HepG2 (cell line): ENCODE measurements around the gene LHB. TPM values are rescaled to one million over a fixed set of nuclear protein-coding genes. Genes with fewer than 3 reads are reported as not detected.

ENCODE experiments used
- FIP1L1 ChIP-seq: fragments of 200-400 bp; formaldehyde crosslinking; IDR thresholded peaks from 2 replicates; pipeline ENCODE4 v1.6.1; 2018; ENCODE audit warnings: low read depth, mild to moderate bottlenecking, low read length, moderate library complexity, borderline replicate concordance; ENCODE audit not compliant: insufficient read depth
- HNRNPUL1 ChIP-seq: fragments of 200-400 bp; formaldehyde crosslinking; IDR thresholded peaks from 2 replicates; pipeline ENCODE4 v1.6.1; 2017; ENCODE audit warnings: low read depth, mild to moderate bottlenecking, low read length, moderate library complexity
- IRX3 ChIP-seq: sonication (generic); formaldehyde crosslinking; IDR thresholded peaks from 2 replicates; pipeline ENCODE4 v1.8.1; 2023; ENCODE audit warnings: mild to moderate bottlenecking, low read depth, missing genetic modification reagents, borderline replicate concordance
- KDM5A ChIP-seq: fragments of 200-600 bp; sonication (generic); IDR thresholded peaks from 2 replicates; pipeline ENCODE4 v1.7.0; 2018; ENCODE audit warnings: antibody characterized with exemption, mild to moderate bottlenecking, low read length, borderline replicate concordance
- NR2F2 ChIP-seq: IDR thresholded peaks from 2 replicates; pipeline ENCODE4 v1.6.1; 2012; ENCODE audit warnings: low read depth, inconsistent platforms, borderline replicate concordance
- PRDM4 ChIP-seq: sonication (generic); formaldehyde crosslinking; IDR thresholded peaks from 2 replicates; pipeline ENCODE4 v1.9.0; 2021; ENCODE audit warnings: missing genetic modification reagents, borderline replicate concordance
- SP4 ChIP-seq: sonication (generic); formaldehyde crosslinking; IDR thresholded peaks from 2 replicates; pipeline ENCODE4 v1.8.1; 2023; ENCODE audit warnings: mild to moderate bottlenecking, missing genetic modification reagents
- TFAP4 ChIP-seq: sonication (generic); IDR thresholded peaks from 2 replicates; pipeline ENCODE4 v1.6.1; 2016; ENCODE audit warnings: low read depth, borderline replicate concordance
- ZFAT ChIP-seq: sonication (generic); formaldehyde crosslinking; conservative IDR thresholded peaks from 2 replicates; pipeline ENCODE4 v1.8.1; 2023; ENCODE audit warnings: missing genetic modification reagents, inconsistent platforms
- ZFP36L1 ChIP-seq: sonication (generic); formaldehyde crosslinking; IDR thresholded peaks from 2 replicates; pipeline ENCODE4 v1.8.0; 2022; ENCODE audit warnings: mild to moderate bottlenecking, missing genetic modification reagents, moderate library complexity
- ZMYM2 ChIP-seq: sonication (generic); formaldehyde crosslinking; IDR thresholded peaks from 2 replicates; pipeline ENCODE4 v1.8.0; 2022; ENCODE audit warnings: mild to moderate bottlenecking, missing genetic modification reagents
- ZNF20 ChIP-seq: sonication (generic); formaldehyde crosslinking; IDR thresholded peaks from 2 replicates; pipeline ENCODE4 v1.4.0; 2020; ENCODE audit warnings: mild to moderate bottlenecking, moderate library complexity, missing genetic modification reagents
- ZNF230 ChIP-seq: sonication (generic); formaldehyde crosslinking; IDR thresholded peaks from 2 replicates; pipeline ENCODE4 v1.4.0; 2020; ENCODE audit warnings: mild to moderate bottlenecking, missing genetic modification reagents
- ZNF264 ChIP-seq: sonication (generic); formaldehyde crosslinking; IDR thresholded peaks from 2 replicates; pipeline ENCODE4 v1.4.0; 2020; ENCODE audit warnings: missing genetic modification reagents
- ZNF382 ChIP-seq: sonication (generic); formaldehyde crosslinking; IDR thresholded peaks from 2 replicates; pipeline ENCODE4 v1.5.0; 2020; ENCODE audit warnings: missing genetic modification reagents, mild to moderate bottlenecking, borderline replicate concordance
- ZNF432 ChIP-seq: sonication (generic); formaldehyde crosslinking; IDR thresholded peaks from 2 replicates; pipeline ENCODE4 v1.5.0; 2020; ENCODE audit warnings: missing genetic modification reagents, mild to moderate bottlenecking, borderline replicate concordance
- ZNF549 ChIP-seq: sonication (generic); formaldehyde crosslinking; IDR thresholded peaks from 2 replicates; pipeline ENCODE4 v1.5.0; 2020; ENCODE audit warnings: missing genetic modification reagents
- ZNF556 ChIP-seq: sonication (generic); formaldehyde crosslinking; IDR thresholded peaks from 2 replicates; pipeline ENCODE4 v1.4.0; 2020; ENCODE audit warnings: mild to moderate bottlenecking, missing genetic modification reagents, borderline replicate concordance
- ZNF678 ChIP-seq: sonication (generic); formaldehyde crosslinking; IDR thresholded peaks from 2 replicates; pipeline ENCODE4 v1.4.0; 2020; ENCODE audit warnings: mild to moderate bottlenecking, missing genetic modification reagents
- ZNF784 ChIP-seq: sonication (generic); formaldehyde crosslinking; IDR thresholded peaks from 2 replicates; pipeline ENCODE4 v1.5.1; 2020; ENCODE audit warnings: missing genetic modification reagents, mild to moderate bottlenecking, borderline replicate concordance
- ZSCAN25 ChIP-seq: sonication (generic); formaldehyde crosslinking; IDR thresholded peaks from 2 replicates; pipeline ENCODE4 v1.8.0; 2022; ENCODE audit warnings: mild to moderate bottlenecking, missing genetic modification reagents
- ZSCAN30 ChIP-seq: sonication (generic); formaldehyde crosslinking; IDR thresholded peaks from 2 replicates; pipeline ENCODE4 v1.5.0; 2020; ENCODE audit warnings: mild to moderate bottlenecking, missing genetic modification reagents
- polyA plus RNA-seq, 8 experiments: library from polyadenylated mRNA; depleted of rRNA in 3 of 8; stranded (reverse) in 7 of 8; unstranded in 1 of 8; fragments of >200 nt; fragmentation: Illumina TruSeq in 4 of 8; extraction: Trizol in 4 of 8; gene quantifications; 2 replicates each; pipeline versions ENCODE4 v1.2.1 to v1.2.3, GENCODE V29; 2011 to 2016; ENCODE audit warnings: low read depth in 4 of 8, missing spikeins in 1 of 8, mixed read lengths in 1 of 8; ENCODE audit not compliant: insufficient read depth in 1 of 8
- total RNA-seq, 5 experiments: library from RNA; depleted of rRNA; stranded (reverse); fragments of >200 nt; fragmentation: Illumina TruSeq; extraction: Trizol; gene quantifications; 2 replicates each; pipeline ENCODE4 v1.2.3, GENCODE V29; 2016; ENCODE audit warnings: low read depth in 1 of 5

Gene LHB
- total and polyA plus RNA-seq, 2 of the 13 experiments (the other 11 are each of a cell fraction or from before 2014, with no cell fraction given), result not detected

GRCh38 chr19:49056101-49056901 lies 39.4 kb upstream of the LHB start (continued):
- TF ChIP-seq KDM5A (no peak), ZSCAN30 (CRISPR knock-in tag) (no peak), ZNF432 (CRISPR knock-in tag) (no peak), ZNF382 (CRISPR knock-in tag) (no peak), ZNF264 (no peak), IRX3 (no peak), ZFP36L1 (CRISPR knock-in tag) (no peak), ZMYM2 (CRISPR knock-in tag) (no peak), TFAP4 (no peak; the same call in 1 of the 2 replicates), ZSCAN25 (no peak), ZNF556 (CRISPR knock-in tag) (no peak), ZNF549 (no peak), NR2F2 (no peak), ZFAT (CRISPR knock-in tag) (no peak), ZNF230 (CRISPR knock-in tag) (no peak), ZNF784 (CRISPR knock-in tag) (no peak), FIP1L1 (no peak), SP4 (CRISPR knock-in tag) (no peak), PRDM4 (CRISPR knock-in tag) (no peak), HNRNPUL1 (no peak), ZNF678 (no peak), ZNF20 (no peak)
